Neutrophil (primary cell): ENCODE measurements around the gene USP17L11.
"Not testable (repeated sequence)": the region's sequence is repeated elsewhere in the genome, so short reads cannot be mapped to it uniquely, and the experiment has no call there.

Source experiments
- H3K27ac ChIP-seq: fragments of 200-600 bp; sonication (generic); 2 replicates; pipeline ENCODE4 v1.5.1; 2016; ENCODE audit warnings: mild to moderate bottlenecking, moderate library complexity
- H3K27me3 ChIP-seq: fragments of 200-600 bp; sonication (generic); 2 replicates; pipeline ENCODE4 v1.6.0; 2016; ENCODE audit warnings: mild to moderate bottlenecking
- H3K36me3 ChIP-seq: fragments of 200-600 bp; sonication (generic); 2 replicates; pipeline ENCODE4 v1.5.1; 2017
- H3K4me1 ChIP-seq, 2 experiments: fragments of 200-600 bp in 1 of 2; sonication (generic) in 1 of 2; 1 replicate in 1 of 2; 2 replicates in 1 of 2; pipeline versions ENCODE4 v1.5.1 to v1.6.1; 2013 to 2016; ENCODE audit warnings: low read depth in 1 of 2, low read length in 1 of 2, mild to moderate bottlenecking in 1 of 2, moderate library complexity in 1 of 2; ENCODE audit not compliant: control insufficient read depth in 1 of 2, insufficient read depth in 1 of 2
- H3K4me3 ChIP-seq, 2 experiments: fragments of 200-600 bp in 1 of 2; sonication (generic) in 1 of 2; 1 replicate in 1 of 2; 2 replicates in 1 of 2; pipeline ENCODE4 v1.5.1; 2013 to 2016; ENCODE audit warnings: low read depth in 1 of 2, low read length in 1 of 2, mild to moderate bottlenecking in 1 of 2, moderate library complexity in 1 of 2
- H3K9me3 ChIP-seq: fragments of 200-600 bp; sonication (generic); 2 replicates; pipeline ENCODE4 v1.5.1; 2016

The USP17L11 gene, protein sequence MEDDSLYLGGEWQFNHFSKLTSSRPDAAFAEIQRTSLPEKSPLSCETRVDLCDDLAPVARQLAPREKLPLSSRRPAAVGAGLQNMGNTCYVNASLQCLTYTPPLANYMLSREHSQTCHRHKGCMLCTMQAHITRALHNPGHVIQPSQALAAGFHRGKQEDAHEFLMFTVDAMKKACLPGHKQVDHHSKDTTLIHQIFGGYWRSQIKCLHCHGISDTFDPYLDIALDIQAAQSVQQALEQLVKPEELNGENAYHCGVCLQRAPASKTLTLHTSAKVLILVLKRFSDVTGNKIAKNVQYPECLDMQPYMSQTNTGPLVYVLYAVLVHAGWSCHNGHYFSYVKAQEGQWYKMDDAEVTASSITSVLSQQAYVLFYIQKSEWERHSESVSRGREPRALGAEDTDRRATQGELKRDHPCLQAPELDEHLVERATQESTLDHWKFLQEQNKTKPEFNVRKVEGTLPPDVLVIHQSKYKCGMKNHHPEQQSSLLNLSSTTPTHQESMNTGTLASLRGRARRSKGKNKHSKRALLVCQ

DNA sequence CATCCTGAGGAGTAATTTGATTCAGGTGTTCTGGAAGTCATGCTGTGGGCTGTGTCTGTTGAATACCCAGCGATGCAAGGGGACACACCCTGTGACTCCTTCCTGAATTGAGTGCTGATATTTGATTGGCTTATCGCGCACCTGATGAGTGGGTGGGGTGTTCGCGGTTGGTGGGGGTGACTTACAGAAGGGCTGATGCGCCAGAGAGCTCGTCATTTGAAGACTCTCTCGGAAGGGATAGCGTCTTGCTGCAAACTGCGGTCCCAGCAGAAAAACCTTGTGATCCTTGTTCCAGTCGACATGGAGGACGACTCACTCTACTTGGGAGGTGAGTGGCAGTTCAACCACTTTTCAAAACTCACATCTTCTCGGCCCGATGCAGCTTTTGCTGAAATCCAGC lies at the start of gene USP17L11:
Gene USP17L11, plus strand, starts transcription at position 301 of the 400 bp plus-strand sequence. Its CDS starts 0 bp downstream, at position 301.
- not testable (repeated sequence) for H3K36me3 ChIP-seq, H3K4me3 ChIP-seq, H3K9me3 ChIP-seq, H3K27ac ChIP-seq, H3K4me1 ChIP-seq, H3K27me3 ChIP-seq

- not testable (repeated sequence) for H3K36me3 ChIP-seq, H3K4me3 ChIP-seq, H3K27me3 ChIP-seq, H3K27ac ChIP-seq, H3K9me3 ChIP-seq, H3K4me1 ChIP-seq
Observed at GRCh38 chr4:9165990-9166389, 49.2 kb upstream of the USP17L11 start.

- H3K4me1 ChIP-seq, H3K27ac ChIP-seq, H3K4me3 ChIP-seq, H3K27me3 ChIP-seq, H3K9me3 ChIP-seq, H3K36me3 ChIP-seq: not testable (repeated sequence)
Observed at GRCh38 chr4:9169791-9170459, 45.3 kb upstream of the USP17L11 start, which contains the start of gene FAM90A26. TSS of gene FAM90A26 (plus strand) at chr4:9170409. CDS start at chr4:9173173, 2,764 bp downstream.

DNA sequence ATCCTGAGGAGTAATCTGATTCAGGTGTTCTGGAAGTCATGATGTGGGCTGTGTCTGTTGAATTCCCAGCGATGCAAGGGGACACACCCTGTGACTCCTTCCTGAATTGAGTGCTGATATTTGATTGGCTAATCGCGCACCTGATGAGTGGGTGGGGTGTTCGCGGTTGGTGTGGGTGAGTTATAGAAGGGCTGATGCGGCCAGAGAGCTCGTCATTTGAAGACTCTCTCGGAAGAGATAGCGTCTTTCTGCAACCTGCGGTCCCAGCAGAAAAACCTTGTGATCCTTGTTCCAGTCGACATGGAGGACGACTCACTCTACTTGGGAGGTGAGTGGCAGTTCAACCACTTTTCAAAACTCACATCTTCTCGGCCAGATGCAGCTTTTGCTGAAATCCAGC lies 4.8 kb upstream of the USP17L11 start, which contains the start of gene USP17L10:
Gene USP17L10, plus strand, starts transcription at position 301 of the 400 bp plus-strand sequence. Its CDS starts 0 bp downstream, at position 301.
- H3K4me1 ChIP-seq, H3K9me3 ChIP-seq, H3K27ac ChIP-seq, H3K4me3 ChIP-seq, H3K27me3 ChIP-seq, H3K36me3 ChIP-seq: not testable (repeated sequence)

GRCh38 chr4:9214701-9215100 lies 504 bp upstream of the USP17L11 start:
- H3K4me1 ChIP-seq, H3K27ac ChIP-seq, H3K9me3 ChIP-seq, H3K27me3 ChIP-seq, H3K36me3 ChIP-seq, H3K4me3 ChIP-seq: not testable (repeated sequence)

- H3K9me3 ChIP-seq, H3K36me3 ChIP-seq, H3K27me3 ChIP-seq, H3K27ac ChIP-seq, H3K4me3 ChIP-seq, H3K4me1 ChIP-seq: not testable (repeated sequence)
Observed at GRCh38 chr4:9219852-9220251, 4.6 kb downstream of the USP17L11 start, which contains the start of gene USP17L12. TSS of gene USP17L12 (plus strand) at chr4:9220152. CDS start at chr4:9220152, 0 bp downstream.

DNA sequence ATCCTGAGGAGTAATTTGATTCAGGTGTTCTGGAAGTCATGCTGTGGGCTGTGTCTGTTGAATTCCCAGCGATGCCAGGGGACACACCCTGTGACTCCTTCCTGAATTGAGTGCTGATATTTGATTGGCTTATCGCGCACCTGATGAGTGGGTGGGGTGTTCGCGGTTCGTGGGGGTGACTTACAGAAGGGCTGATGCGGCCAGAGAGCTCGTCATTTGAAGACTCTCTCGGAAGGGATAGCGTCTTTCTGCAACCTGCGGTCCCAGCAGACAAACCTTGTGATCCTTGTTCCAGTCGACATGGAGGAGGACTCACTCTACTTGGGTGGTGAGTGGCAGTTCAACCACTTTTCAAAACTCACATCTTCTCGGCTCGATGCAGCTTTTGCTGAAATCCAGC lies 9.4 kb downstream of the USP17L11 start, which contains the start of gene USP17L13:
Gene USP17L13, plus strand, starts transcription at position 301 of the 400 bp plus-strand sequence. Its CDS starts 0 bp downstream, at position 301.
- not testable (repeated sequence) for H3K9me3 ChIP-seq, H3K27me3 ChIP-seq, H3K4me3 ChIP-seq, H3K4me1 ChIP-seq, H3K27ac ChIP-seq, H3K36me3 ChIP-seq

GRCh38 chr4:9230249-9230648 lies 15.0 kb downstream of the USP17L11 start:
- H3K27me3 ChIP-seq, H3K4me1 ChIP-seq, H3K9me3 ChIP-seq, H3K27ac ChIP-seq, H3K36me3 ChIP-seq, H3K4me3 ChIP-seq: not testable (repeated sequence)

GRCh38 chr4:9234085-9234484 lies 18.9 kb downstream of the USP17L11 start, which contains the start of gene USP17L15:
TSS of gene USP17L15 (plus strand) at chr4:9234385. CDS start at chr4:9234385, 0 bp downstream.
- H3K27me3 ChIP-seq, H3K4me3 ChIP-seq: not testable (repeated sequence)

DNA sequence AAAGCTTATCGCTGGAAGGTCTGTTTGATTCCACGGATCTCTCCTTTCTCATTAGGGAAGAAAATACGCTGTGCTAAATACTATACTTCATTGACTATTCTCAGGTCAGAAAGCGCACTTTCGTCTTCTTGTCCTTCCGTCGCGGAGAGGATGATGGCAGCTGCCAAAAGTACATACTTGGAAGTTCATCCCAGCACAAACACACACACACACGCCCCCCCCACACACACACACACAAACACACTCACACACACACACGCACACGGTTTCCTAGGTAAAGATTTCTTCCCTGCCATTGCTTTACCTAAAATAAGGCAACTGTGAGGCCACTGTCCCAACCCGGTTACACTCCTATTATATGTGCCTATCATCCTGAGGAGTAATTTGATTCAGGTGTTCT lies 23.3 kb downstream of the USP17L11 start:
- not testable (repeated sequence) for H3K4me3 ChIP-seq, H3K27ac ChIP-seq, H3K9me3 ChIP-seq, H3K27me3 ChIP-seq, H3K36me3 ChIP-seq, H3K4me1 ChIP-seq

More at GRCh38 chr4:9234085-9234484, 18.9 kb downstream of the USP17L11 start, which contains the start of gene USP17L15:
- not testable (repeated sequence) for H3K9me3 ChIP-seq, H3K4me1 ChIP-seq, H3K36me3 ChIP-seq, H3K27ac ChIP-seq

GRCh38 chr4:9243579-9243978 lies 28.4 kb downstream of the USP17L11 start, which contains the start of gene USP17L17:
TSS of gene USP17L17 (plus strand) at chr4:9243879. CDS start at chr4:9243879, 0 bp downstream.
- not testable (repeated sequence) for H3K27me3 ChIP-seq, H3K9me3 ChIP-seq, H3K27ac ChIP-seq, H3K4me3 ChIP-seq, H3K4me1 ChIP-seq, H3K36me3 ChIP-seq

DNA sequence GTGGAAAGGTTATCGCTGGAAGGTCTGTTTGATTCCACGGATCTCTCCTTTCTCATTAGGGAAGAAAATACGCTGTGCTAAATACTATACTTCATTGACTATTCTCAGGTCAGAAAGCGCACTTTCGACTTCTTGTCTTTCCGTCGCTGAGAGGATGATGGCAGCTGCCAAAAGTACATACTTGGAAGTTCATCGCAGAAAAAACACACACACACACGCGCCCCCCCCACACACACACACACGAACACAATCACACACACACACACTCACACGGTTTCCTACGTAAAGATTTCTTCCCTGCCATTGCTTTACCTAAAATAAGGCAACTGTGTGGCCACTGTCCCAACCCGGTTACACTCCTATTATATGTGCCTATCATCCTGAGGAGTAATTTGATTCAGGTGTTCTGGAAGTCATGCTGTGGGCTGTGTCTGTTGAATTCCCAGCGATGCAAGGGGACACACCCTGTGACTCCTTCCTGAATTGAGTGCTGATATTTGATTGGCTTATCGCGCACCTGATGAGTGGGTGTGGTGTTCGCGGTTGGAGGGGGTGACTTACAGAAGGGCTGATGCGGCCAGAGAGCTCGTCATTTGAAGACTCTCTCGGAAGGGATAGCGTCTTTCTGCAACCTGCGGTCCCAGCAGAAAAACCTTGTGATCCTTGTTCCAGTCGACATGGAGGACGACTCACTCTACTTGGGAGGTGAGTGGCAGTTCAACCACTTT lies 32.9 kb downstream of the USP17L11 start, which contains the start of gene USP17L18:
Gene USP17L18, plus strand, starts transcription at position 678 of the 728 bp plus-strand sequence. Its CDS starts 0 bp downstream, at position 678.
- not testable (repeated sequence) for H3K36me3 ChIP-seq, H3K27me3 ChIP-seq, H3K9me3 ChIP-seq, H3K4me1 ChIP-seq, H3K27ac ChIP-seq, H3K4me3 ChIP-seq

DNA sequence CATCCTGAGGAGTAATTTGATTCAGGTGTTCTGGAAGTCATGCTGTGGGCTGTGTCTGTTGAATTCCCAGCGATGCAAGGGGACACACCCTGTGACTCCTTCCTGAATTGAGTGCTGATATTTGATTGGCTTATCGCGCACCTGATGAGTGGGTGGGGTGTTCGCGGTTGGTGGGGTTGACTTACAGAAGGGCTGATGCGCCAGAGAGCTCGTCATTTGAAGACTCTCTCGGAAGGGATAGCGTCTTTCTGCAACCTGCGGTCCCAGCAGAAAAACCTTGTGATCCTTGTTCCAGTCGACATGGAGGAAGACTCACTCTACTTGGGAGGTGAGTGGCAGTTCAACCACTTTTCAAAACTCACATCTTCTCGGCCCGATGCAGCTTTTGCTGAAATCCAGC lies 37.9 kb downstream of the USP17L11 start, which contains the start of gene USP17L19:
Gene USP17L19, plus strand, starts transcription at position 301 of the 400 bp plus-strand sequence. Its CDS starts 0 bp downstream, at position 301.
- H3K4me3 ChIP-seq, H3K27me3 ChIP-seq, H3K4me1 ChIP-seq, H3K9me3 ChIP-seq, H3K27ac ChIP-seq, H3K36me3 ChIP-seq: not testable (repeated sequence)
